Measurements from ENCODE around the gene SRSF10. TPM values are rescaled to one million over a fixed set of nuclear protein-coding genes. Genes with fewer than 3 reads are reported as not detected.
A peak's percentile ranks its signal among the peaks of the same experiment; 100 is the strongest.

SRSF10 gene
- total RNA-seq, 1 donor from 2014 or later, result 93.7 TPM

DNA sequence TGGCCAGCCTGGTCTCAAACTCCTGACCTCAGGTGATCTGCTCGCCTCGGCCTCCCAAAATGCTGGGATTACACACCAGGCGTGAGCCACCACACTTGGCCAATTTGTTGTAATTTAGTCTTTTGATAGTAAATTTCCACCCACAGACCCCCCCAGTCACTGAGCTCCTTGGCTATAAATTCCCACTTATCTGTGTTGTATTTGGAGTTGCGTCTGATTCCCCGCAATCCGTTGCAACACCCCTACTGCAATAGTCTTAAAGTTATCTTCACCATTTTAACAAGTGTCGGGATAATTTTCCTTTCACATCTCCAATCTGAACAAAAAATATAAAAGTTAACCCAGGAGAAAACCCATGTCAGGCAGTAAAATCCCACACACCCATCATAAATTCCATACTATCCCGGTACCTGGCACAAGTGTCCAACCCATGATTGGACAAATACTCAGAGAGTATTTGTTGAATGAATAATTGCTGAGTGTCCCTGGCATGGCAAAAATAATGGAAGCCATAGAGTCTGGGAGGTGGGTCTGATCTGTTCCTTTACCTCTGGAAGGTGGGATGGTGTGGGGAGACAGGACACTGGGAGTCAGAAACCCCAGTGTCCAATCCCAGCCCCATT lies 57.7 kb downstream of the SRSF10 start:
- no peak overlapping the region for H3K27ac ChIP-seq
- no peaks in the 10 kb centered on the region for H3K9me3 ChIP-seq
- no peak overlapping the region for H3K4me3 ChIP-seq
- H3K36me3 ChIP-seq, result no peaks in the 10 kb centered on the region
- intact Hi-C loops (cut with DNase I), result no loop called here
- H3K27me3 ChIP-seq (ENCODE audit: low read depth), result no peaks in the 10 kb centered on the region
- H3K4me1 ChIP-seq, result peaks cover 19% of the 10 kb centered on the region
- TF ChIP-seq, protein P1, sequence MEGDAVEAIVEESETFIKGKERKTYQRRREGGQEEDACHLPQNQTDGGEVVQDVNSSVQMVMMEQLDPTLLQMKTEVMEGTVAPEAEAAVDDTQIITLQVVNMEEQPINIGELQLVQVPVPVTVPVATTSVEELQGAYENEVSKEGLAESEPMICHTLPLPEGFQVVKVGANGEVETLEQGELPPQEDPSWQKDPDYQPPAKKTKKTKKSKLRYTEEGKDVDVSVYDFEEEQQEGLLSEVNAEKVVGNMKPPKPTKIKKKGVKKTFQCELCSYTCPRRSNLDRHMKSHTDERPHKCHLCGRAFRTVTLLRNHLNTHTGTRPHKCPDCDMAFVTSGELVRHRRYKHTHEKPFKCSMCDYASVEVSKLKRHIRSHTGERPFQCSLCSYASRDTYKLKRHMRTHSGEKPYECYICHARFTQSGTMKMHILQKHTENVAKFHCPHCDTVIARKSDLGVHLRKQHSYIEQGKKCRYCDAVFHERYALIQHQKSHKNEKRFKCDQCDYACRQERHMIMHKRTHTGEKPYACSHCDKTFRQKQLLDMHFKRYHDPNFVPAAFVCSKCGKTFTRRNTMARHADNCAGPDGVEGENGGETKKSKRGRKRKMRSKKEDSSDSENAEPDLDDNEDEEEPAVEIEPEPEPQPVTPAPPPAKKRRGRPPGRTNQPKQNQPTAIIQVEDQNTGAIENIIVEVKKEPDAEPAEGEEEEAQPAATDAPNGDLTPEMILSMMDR (IDR thresholded peaks at IDR 0.05), result no peak
- ATAC-seq (no peak), DNase-seq (no peak)

DNA sequence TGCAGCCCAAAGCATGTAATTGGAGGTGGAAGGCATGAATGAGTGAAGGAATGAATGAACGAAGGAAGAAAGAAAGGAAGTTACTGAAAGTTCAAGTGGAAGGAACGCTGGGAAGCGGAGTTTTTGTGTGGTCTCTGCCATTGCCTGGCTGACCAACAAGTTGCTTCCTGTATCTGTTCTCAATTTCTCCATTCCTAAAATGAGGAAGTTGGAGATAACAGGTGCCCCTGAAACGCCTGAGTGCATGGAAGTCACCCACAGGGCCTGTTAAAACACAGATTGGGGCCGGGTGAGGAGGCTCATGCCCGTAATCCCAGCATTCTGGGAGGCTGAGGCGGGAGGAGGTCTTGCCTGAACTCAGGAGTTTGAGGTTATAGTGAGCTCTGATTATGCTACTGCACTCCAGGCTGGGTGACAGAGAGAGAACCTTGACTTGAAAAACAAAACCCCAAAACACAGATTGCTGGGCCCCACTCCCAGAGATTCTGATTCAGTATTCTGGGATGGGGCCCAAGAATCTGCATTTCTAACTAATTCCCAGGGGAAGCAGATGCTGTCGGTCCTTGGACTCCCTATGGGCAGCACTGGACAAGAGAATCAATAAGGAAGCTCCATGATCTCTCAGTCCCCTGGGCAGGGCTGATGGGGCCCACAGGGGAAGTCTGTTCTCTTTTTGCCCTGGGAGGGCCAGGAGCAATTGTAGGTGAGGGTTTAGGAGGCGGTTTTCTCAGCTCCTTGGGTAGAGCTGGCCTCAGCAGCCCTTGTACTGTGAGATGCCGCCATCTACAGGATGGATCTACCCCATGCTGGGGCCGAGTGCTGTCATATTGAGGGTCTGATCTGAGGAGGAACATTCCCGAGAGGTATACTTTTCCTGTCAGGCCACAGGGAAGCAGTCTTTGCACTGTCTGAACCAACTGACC lies 63.7 kb downstream of the SRSF10 start:
- Histone ChIP-seq H3K4me3 (no peak overlapping the region), H3K4me1 (peaks cover 19% of the 10 kb centered on the region), H3K9me3 (no peaks in the 10 kb centered on the region), H3K27ac (no peak overlapping the region), H3K36me3 (no peaks in the 10 kb centered on the region), H3K27me3 (ENCODE audit: low read depth) (no peaks in the 10 kb centered on the region)
- TF ChIP-seq, protein P1 (IDR thresholded peaks at IDR 0.05), result peak; percentile 62
- ATAC-seq (peak; percentile 94 to 95), DNase-seq (peak; percentile 80)
- intact Hi-C loops (cut with DNase I), result no loop called here

DNA sequence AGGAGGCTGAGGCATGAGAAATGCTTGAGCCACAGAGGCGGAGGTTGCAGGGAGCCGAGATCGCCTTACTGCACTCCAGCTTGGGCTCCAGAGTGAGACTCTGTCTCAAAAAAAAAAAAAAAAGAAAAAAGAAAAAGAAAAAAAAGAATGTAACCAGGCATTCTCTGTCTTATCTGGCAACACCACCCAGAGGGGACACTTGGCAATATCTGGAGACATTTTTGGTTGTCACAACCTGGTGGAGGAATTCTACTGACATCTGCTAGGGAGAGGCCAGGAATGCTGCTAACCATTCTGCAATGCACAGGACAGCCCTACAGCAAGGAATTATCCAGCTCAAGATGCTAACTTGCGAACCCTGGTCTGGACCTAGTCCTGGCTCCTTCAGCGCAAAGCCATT lies 64.7 kb downstream of the SRSF10 start:
- no peaks in the 10 kb centered on the region for H3K9me3 ChIP-seq
- TF ChIP-seq, protein P1 (IDR thresholded peaks at IDR 0.05), result no peak
- H3K36me3 ChIP-seq, result no peaks in the 10 kb centered on the region
- DNase-seq, result no peak
- no peaks in the 10 kb centered on the region for H3K27me3 ChIP-seq (ENCODE audit: low read depth)
- intact Hi-C loops (cut with DNase I), result no loop called here
- no peak overlapping the region for H3K27ac ChIP-seq
- H3K4me1 ChIP-seq, result peaks cover 14% of the 10 kb centered on the region
- no peak for ATAC-seq
- no peak overlapping the region for H3K4me3 ChIP-seq

- intact Hi-C loops (cut with DNase I), result no loop called here
- ATAC-seq, result no peak
Measured at GRCh38 chr1:23914921-23915320, 65.2 kb downstream of the SRSF10 start.

More at GRCh38 chr1:23914921-23915320, 65.2 kb downstream of the SRSF10 start:
- Histone ChIP-seq H3K4me1 (peaks cover 8% of the 10 kb centered on the region), H3K9me3 (no peaks in the 10 kb centered on the region), H3K27me3 (ENCODE audit: low read depth) (no peaks in the 10 kb centered on the region), H3K36me3 (no peaks in the 10 kb centered on the region), H3K4me3 (no peak overlapping the region), H3K27ac (no peak overlapping the region)
- TF ChIP-seq, protein P1 (IDR thresholded peaks at IDR 0.05), result no peak
- no peak for DNase-seq

Small RNA genes lying within 50 kb of the gene (microRNA-seq; reads per million reads assigned to microRNA genes)
- gene MIR378F (ENCODE audit: borderline number of aligned reads), result not detected

Other genes with a start within 250 kb of the SRSF10 start
- 64.2 TPM for gene ELOA, start 236.9 kb downstream of the SRSF10 start, total RNA-seq
- 46.6 TPM for gene PITHD1, start 201.9 kb downstream of the SRSF10 start, total RNA-seq
- 44.2 TPM for gene LYPLA2, start 189.2 kb downstream of the SRSF10 start, total RNA-seq
- 49.8 TPM for gene GALE, start 179.6 kb downstream of the SRSF10 start, total RNA-seq
- gene HMGCL, start 154.9 kb downstream of the SRSF10 start, total RNA-seq, result 39.3 TPM
- 54.2 TPM for gene FUCA1, start 112.0 kb downstream of the SRSF10 start, total RNA-seq
- not detected for gene CNR2, start 67.0 kb downstream of the SRSF10 start, total RNA-seq
- gene PNRC2, start 20.5 kb downstream of the SRSF10 start, total RNA-seq, result 111 TPM
- 0.15 TPM for gene MYOM3, start 131.8 kb upstream of the SRSF10 start, total RNA-seq
- gene IL22RA1, start 162.8 kb upstream of the SRSF10 start, total RNA-seq, result 0.83 TPM
- gene IFNLR1, start 207.0 kb upstream of the SRSF10 start, total RNA-seq, result 11.7 TPM